Liver (tissue), 3 donors: ENCODE measurements around the gene VN1R5.

Experiments used
- EGR1 ChIP-seq, 2 donors: IDR thresholded peaks; 2 replicates each; pipeline ENCODE4 v1.6.1; 2016 to 2018; ENCODE audit warnings: antibody characterized with exemption in 2 of 2, low read depth in 2 of 2
- GABPA ChIP-seq, 2 donors: IDR thresholded peaks in 1 of 2; conservative IDR thresholded peaks in 1 of 2; 2 replicates each; pipeline ENCODE4 v1.6.1; 2016; ENCODE audit warnings: antibody characterized with exemption in 2 of 2, mild to moderate bottlenecking in 1 of 2, moderate library complexity in 1 of 2
- HNF4A ChIP-seq, 2 donors: conservative IDR thresholded peaks; 2 replicates each; pipeline ENCODE4 v1.6.1; 2016; ENCODE audit warnings: antibody characterized with exemption in 2 of 2, mild to moderate bottlenecking in 2 of 2
- JUND ChIP-seq, 2 donors: IDR thresholded peaks; 2 replicates each; pipeline ENCODE4 v1.6.1; 2016; ENCODE audit warnings: antibody characterized with exemption in 2 of 2
- RAD21 ChIP-seq, 2 donors: IDR thresholded peaks; 2 replicates each; pipeline ENCODE4 v1.6.1; 2016; ENCODE audit warnings: antibody characterized with exemption in 2 of 2, mild to moderate bottlenecking in 2 of 2
- RXRA ChIP-seq, 2 donors: IDR thresholded peaks; 2 replicates each; pipeline ENCODE4 v1.6.1; 2017 to 2018; ENCODE audit warnings: antibody characterized with exemption in 2 of 2, mild to moderate bottlenecking in 1 of 2
- SP1 ChIP-seq: IDR thresholded peaks from 2 replicates; pipeline ENCODE4 v1.6.1; 2018; ENCODE audit warnings: antibody characterized with exemption, mild to moderate bottlenecking
- TAF1 ChIP-seq: conservative IDR thresholded peaks from 2 replicates; pipeline ENCODE4 v1.6.1; 2016; ENCODE audit warnings: antibody characterized with exemption, mild to moderate bottlenecking
- YY1 ChIP-seq: IDR thresholded peaks from 2 replicates; pipeline ENCODE4 v1.6.1; 2016; ENCODE audit warnings: antibody characterized with exemption, mild to moderate bottlenecking
- TF ChIP-seq, protein P1 (sequence below): fragments of 150-350 bp; IDR thresholded peaks from 2 replicates; pipeline ENCODE4 v1.5.1; 2017; ENCODE audit warnings: improper control_type of control experiment, low read depth, low read length; ENCODE audit not compliant: missing input control
- TF ChIP-seq, protein P2 (sequence below): IDR thresholded peaks from 2 replicates; pipeline ENCODE4 v1.6.1; 2016; ENCODE audit warnings: antibody characterized with exemption
- TF ChIP-seq, protein P3 (sequence below): IDR thresholded peaks from 2 replicates; pipeline ENCODE4 v1.6.1; 2016; ENCODE audit warnings: antibody characterized with exemption, mild to moderate bottlenecking
- TF ChIP-seq, protein P4 (sequence below): IDR thresholded peaks from 2 replicates; pipeline ENCODE4 v1.6.1; 2016; ENCODE audit warnings: antibody characterized with exemption
- donor health status: healthy.
- donor health status: healthy.

DNA sequence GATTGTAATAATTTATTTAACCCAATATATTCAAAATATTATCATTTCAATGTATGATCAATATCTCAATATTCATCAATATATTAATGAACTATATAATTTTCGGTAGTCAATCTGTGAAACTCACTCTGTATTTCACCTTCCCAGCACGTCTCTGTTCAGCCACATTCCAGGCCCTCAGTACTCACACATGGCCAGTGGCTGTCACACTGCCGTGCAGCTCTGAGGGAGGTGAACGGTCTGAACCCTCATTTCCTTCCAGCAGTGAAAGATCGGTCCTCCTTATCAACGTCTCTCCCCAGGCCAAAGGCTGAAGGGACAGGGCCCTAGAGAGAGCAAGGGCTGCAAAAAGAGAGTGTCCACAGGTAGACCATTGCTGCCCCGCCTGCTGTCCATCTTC, 44.5 kb upstream of the VN1R5 start:
- TF ChIP-seq, protein P1, sequence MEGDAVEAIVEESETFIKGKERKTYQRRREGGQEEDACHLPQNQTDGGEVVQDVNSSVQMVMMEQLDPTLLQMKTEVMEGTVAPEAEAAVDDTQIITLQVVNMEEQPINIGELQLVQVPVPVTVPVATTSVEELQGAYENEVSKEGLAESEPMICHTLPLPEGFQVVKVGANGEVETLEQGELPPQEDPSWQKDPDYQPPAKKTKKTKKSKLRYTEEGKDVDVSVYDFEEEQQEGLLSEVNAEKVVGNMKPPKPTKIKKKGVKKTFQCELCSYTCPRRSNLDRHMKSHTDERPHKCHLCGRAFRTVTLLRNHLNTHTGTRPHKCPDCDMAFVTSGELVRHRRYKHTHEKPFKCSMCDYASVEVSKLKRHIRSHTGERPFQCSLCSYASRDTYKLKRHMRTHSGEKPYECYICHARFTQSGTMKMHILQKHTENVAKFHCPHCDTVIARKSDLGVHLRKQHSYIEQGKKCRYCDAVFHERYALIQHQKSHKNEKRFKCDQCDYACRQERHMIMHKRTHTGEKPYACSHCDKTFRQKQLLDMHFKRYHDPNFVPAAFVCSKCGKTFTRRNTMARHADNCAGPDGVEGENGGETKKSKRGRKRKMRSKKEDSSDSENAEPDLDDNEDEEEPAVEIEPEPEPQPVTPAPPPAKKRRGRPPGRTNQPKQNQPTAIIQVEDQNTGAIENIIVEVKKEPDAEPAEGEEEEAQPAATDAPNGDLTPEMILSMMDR = no peak
- TF ChIP-seq SP1 (no peak), HNF4A (conservative IDR thresholded peaks at IDR 0.05) (no peak), RAD21 (IDR thresholded peaks at IDR 0.05) (no peak), YY1 (no peak), JUND (IDR thresholded peaks at IDR 0.05) (no peak), TAF1 (no peak), GABPA (IDR thresholded peaks at IDR 0.05 in 1 of 2, conservative IDR thresholded peaks at IDR 0.05 in 1 of 2) (no peak), RXRA (IDR thresholded peaks at IDR 0.05) (no peak), EGR1 (IDR thresholded peaks at IDR 0.05; ENCODE audit: low read depth in 2 of 2) (no peak)
- TF ChIP-seq, protein P2, sequence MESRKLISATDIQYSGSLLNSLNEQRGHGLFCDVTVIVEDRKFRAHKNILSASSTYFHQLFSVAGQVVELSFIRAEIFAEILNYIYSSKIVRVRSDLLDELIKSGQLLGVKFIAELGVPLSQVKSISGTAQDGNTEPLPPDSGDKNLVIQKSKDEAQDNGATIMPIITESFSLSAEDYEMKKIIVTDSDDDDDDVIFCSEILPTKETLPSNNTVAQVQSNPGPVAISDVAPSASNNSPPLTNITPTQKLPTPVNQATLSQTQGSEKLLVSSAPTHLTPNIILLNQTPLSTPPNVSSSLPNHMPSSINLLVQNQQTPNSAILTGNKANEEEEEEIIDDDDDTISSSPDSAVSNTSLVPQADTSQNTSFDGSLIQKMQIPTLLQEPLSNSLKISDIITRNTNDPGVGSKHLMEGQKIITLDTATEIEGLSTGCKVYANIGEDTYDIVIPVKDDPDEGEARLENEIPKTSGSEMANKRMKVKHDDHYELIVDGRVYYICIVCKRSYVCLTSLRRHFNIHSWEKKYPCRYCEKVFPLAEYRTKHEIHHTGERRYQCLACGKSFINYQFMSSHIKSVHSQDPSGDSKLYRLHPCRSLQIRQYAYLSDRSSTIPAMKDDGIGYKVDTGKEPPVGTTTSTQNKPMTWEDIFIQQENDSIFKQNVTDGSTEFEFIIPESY = no peak
- TF ChIP-seq, protein P3, sequence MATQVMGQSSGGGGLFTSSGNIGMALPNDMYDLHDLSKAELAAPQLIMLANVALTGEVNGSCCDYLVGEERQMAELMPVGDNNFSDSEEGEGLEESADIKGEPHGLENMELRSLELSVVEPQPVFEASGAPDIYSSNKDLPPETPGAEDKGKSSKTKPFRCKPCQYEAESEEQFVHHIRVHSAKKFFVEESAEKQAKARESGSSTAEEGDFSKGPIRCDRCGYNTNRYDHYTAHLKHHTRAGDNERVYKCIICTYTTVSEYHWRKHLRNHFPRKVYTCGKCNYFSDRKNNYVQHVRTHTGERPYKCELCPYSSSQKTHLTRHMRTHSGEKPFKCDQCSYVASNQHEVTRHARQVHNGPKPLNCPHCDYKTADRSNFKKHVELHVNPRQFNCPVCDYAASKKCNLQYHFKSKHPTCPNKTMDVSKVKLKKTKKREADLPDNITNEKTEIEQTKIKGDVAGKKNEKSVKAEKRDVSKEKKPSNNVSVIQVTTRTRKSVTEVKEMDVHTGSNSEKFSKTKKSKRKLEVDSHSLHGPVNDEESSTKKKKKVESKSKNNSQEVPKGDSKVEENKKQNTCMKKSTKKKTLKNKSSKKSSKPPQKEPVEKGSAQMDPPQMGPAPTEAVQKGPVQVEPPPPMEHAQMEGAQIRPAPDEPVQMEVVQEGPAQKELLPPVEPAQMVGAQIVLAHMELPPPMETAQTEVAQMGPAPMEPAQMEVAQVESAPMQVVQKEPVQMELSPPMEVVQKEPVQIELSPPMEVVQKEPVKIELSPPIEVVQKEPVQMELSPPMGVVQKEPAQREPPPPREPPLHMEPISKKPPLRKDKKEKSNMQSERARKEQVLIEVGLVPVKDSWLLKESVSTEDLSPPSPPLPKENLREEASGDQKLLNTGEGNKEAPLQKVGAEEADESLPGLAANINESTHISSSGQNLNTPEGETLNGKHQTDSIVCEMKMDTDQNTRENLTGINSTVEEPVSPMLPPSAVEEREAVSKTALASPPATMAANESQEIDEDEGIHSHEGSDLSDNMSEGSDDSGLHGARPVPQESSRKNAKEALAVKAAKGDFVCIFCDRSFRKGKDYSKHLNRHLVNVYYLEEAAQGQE = no peak
- TF ChIP-seq, protein P4, sequence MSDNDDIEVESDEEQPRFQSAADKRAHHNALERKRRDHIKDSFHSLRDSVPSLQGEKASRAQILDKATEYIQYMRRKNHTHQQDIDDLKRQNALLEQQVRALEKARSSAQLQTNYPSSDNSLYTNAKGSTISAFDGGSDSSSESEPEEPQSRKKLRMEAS = no peak
